NCI-H1694 treated with DMSO at 0.1 percent for 48 hours (cell line): Measurements from ENCODE around the gene HEXIM2.
"Not testable (repeated sequence)": the region's sequence is repeated elsewhere in the genome, so short reads cannot be mapped to it uniquely, and the experiment has no call there.

Experiments used
- DNase-seq: peaks from one replicate; lab custom pipeline; 2025; lab: John Stamatoyannopoulos, UW

HEXIM2 gene

GRCh38 chr17:45161288-45162024 lies at the start of gene HEXIM2:
HEXIM2 (plus strand) TSS chr17:45161875; CDS start chr17:45162794, 919 bp downstream.
- DNase-seq: peak; percentile 99

GRCh38 chr17:45112559-45113423 lies 48.9 kb upstream of the HEXIM2 start:
- DNase-seq: no peak

GRCh38 chr17:45113424-45113754 lies 48.3 kb upstream of the HEXIM2 start:
- DNase-seq: no peak

GRCh38 chr17:45114117-45114932 lies 47.4 kb upstream of the HEXIM2 start:
- no peak for DNase-seq

- no peak for DNase-seq
Observed at GRCh38 chr17:45115015-45115625, 46.6 kb upstream of the HEXIM2 start.

- no peak for DNase-seq
Observed at GRCh38 chr17:45115871-45116270, 45.8 kb upstream of the HEXIM2 start.

- no peak for DNase-seq
Observed at GRCh38 chr17:45116434-45117016, 45.1 kb upstream of the HEXIM2 start.

GRCh38 chr17:45117334-45117733 lies 44.3 kb upstream of the HEXIM2 start:
- no peak for DNase-seq

GRCh38 chr17:45117848-45118646 lies 43.6 kb upstream of the HEXIM2 start:
- no peak for DNase-seq

GRCh38 chr17:45118691-45119090 lies 43.0 kb upstream of the HEXIM2 start:
- no peak for DNase-seq

GRCh38 chr17:45119964-45120363 lies 41.7 kb upstream of the HEXIM2 start:
- no peak for DNase-seq

- no peak for DNase-seq
Observed at GRCh38 chr17:45120558-45120957, 41.1 kb upstream of the HEXIM2 start.

- no peak for DNase-seq
Observed at GRCh38 chr17:45121055-45121454, 40.6 kb upstream of the HEXIM2 start.

- no peak for DNase-seq
Observed at GRCh38 chr17:45123076-45123770, 38.5 kb upstream of the HEXIM2 start.

GRCh38 chr17:45123930-45124796 lies 37.5 kb upstream of the HEXIM2 start:
- DNase-seq: no peak

- not testable (repeated sequence) for DNase-seq
Observed at GRCh38 chr17:45124797-45125122, 36.9 kb upstream of the HEXIM2 start.

- DNase-seq: no peak
Observed at GRCh38 chr17:45125509-45125908, 36.2 kb upstream of the HEXIM2 start.

GRCh38 chr17:45127207-45127547 lies 34.5 kb upstream of the HEXIM2 start:
- no peak for DNase-seq

- peak; percentile 34 for DNase-seq
Observed at GRCh38 chr17:45127548-45128300, 34.0 kb upstream of the HEXIM2 start.
